ENCODE data around the gene FIZ1. TPM values are rescaled to one million over a fixed set of nuclear protein-coding genes. Genes with fewer than 3 reads are reported as not detected.

FIZ1 gene
- total RNA-seq, 1 experiment from 2014 or later, result 21.5 TPM

DNA sequence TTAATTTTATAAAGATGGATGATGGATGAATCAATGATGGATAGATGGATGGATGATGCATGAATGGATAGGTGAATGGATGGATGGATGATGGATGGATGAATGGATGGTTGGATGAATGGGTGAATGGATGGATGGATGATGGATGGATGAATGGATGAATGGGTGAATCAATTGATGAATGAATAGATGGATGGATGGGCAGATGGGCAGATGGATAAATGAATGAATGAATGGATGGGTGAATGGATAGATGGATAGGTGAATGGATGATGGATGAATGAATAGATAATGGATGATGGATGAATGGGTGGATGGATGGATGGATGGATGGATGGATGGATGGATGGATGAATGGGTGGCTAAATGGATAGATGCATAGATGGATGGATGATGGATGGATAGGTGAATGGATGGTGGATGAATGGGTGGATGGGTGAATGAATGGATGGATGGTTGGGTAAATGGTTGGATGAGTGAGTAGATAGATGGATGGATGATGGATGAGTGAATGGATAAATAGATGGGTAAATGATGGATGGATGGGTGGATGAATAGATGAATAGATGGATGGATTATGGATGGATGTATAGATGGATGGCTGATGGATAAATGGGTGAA, 31.5 kb downstream of the FIZ1 start:
- H4K20me1 ChIP-seq (ENCODE audit: control insufficient read depth, insufficient read depth, insufficient read length), result no peaks in the 10 kb centered on the region
- no peaks in the 10 kb centered on the region for H3K9me3 ChIP-seq (ENCODE audit: control insufficient read depth, low read depth, low read length)
- no peak overlapping the region for H2BK15ac ChIP-seq (ENCODE audit: low read depth, low read length)
- H3K4ac ChIP-seq (ENCODE audit: low read depth, low read length), result no peak overlapping the region
- Mint-ChIP-seq H3K27ac (no peak overlapping the region), H3K9me3 (peaks cover 0 to 2% of the 10 kb centered on the region in 2 experiments; a peak in 2 of 5 replicates), H3K4me1 (peaks cover 0 to 8% of the 10 kb centered on the region in 2 experiments; a peak in 2 of 4 replicates), H3K4me3 (no peak overlapping the region), H3K36me3 (ENCODE audit: insufficient read depth in 1 of 3, low read depth in 3 of 3) (no peaks in the 10 kb centered on the region), H3K27me3 (ENCODE audit: low read depth) (peaks cover 16% of the 10 kb centered on the region)
- H3K23me2 ChIP-seq (ENCODE audit: insufficient read length, low read depth, low read length, poor library complexity, severe bottlenecking), result no peaks in the 10 kb centered on the region
- H3K79me2 ChIP-seq (ENCODE audit: insufficient read depth, low read length), result no peaks in the 10 kb centered on the region
- no peak overlapping the region for H4K91ac ChIP-seq (ENCODE audit: insufficient read length, low read depth, low read length)
- DNase-seq, result no peak
- H2AK5ac ChIP-seq (ENCODE audit: insufficient read length, low read length), result no peak overlapping the region
- no peak overlapping the region for H3K9ac ChIP-seq (ENCODE audit: extremely low read depth, insufficient read length, low read length)
- H3K56ac ChIP-seq (ENCODE audit: insufficient read length, low read depth, low read length), result no peak overlapping the region
- H3K79me1 ChIP-seq (ENCODE audit: insufficient read depth, low read depth, low read length, poor library complexity, severe bottlenecking), result no peaks in the 10 kb centered on the region
- no peak overlapping the region for H2BK5ac ChIP-seq (ENCODE audit: insufficient read length, low read length)
- H3K14ac ChIP-seq (ENCODE audit: insufficient read depth, low read length), result no peak overlapping the region
- H3K23ac ChIP-seq (ENCODE audit: insufficient read length, low read depth, low read length), result no peak overlapping the region
- H4K8ac ChIP-seq (replicated peaks; ENCODE audit: insufficient read length, low read depth, low read length), result no peak overlapping the region
- H3K27me3 ChIP-seq (ENCODE audit: insufficient read depth, low read length), result no peaks in the 10 kb centered on the region; the same call in 1 of the 2 replicates
- no peak overlapping the region for H3K4me2 ChIP-seq (ENCODE audit: insufficient read depth, insufficient read length, low read length)
- H3K27ac ChIP-seq (ENCODE audit: insufficient read length, low read depth, low read length), result no peak overlapping the region
- H2BK20ac ChIP-seq (ENCODE audit: low read depth, low read length, poor library complexity, severe bottlenecking), result no peak overlapping the region
- H2AFZ ChIP-seq (ENCODE audit: low read length), result no peak overlapping the region
- H4K5ac ChIP-seq (ENCODE audit: insufficient read length, low read depth, low read length), result no peak overlapping the region
- H3T11ph ChIP-seq (ENCODE audit: low read length), result no peak overlapping the region
- no peaks in the 10 kb centered on the region for H3K4me1 ChIP-seq (ENCODE audit: insufficient read depth, low read length)
- H3K18ac ChIP-seq (ENCODE audit: insufficient read length, low read depth, low read length), result no peak overlapping the region
- no peak overlapping the region for H2BK12ac ChIP-seq (ENCODE audit: insufficient read length, low read depth, low read length)
- no peak for TF ChIP-seq CTCF (conservative IDR thresholded peaks at IDR 0.05)
- no peak overlapping the region for H2BK120ac ChIP-seq (ENCODE audit: low read depth, low read length, poor library complexity, severe bottlenecking)
